H1 (cell line): Measurements from ENCODE around the gene DNAJB8. TPM values are rescaled to one million over a fixed set of nuclear protein-coding genes. Genes with fewer than 3 reads are reported as not detected.

Source experiments
- CTCF ChIA-PET: fragments of 300-600 bp; sonication (Branson Sonifier 250); formaldehyde crosslinking; loops from one replicate; lab custom pipeline; 2021; ENCODE audit not compliant: partially characterized antibody; lab: Charles Lee
- POLR2A ChIA-PET: fragments of 300-600 bp; sonication (Branson Sonifier 250); formaldehyde crosslinking; loops from one replicate; lab custom pipeline; 2021; ENCODE audit warnings: inconsistent platforms; ENCODE audit not compliant: partially characterized antibody; lab: Charles Lee
- DNase-seq, 2 experiments: peaks; one replicate each; pipeline versions ENCODE4 v3.0.0 to v3.0.0-alpha.2; 2010 to 2022; ENCODE audit warnings: low spot score in 2 of 2, low read depth in 1 of 2, mixed read lengths in 1 of 2
- FAIRE-seq: peaks from 2 replicates; lab custom pipeline; 2011; peaks lifted over from hg19 to GRCh38; lab: Jason Lieb, UNC
- H2AFZ ChIP-seq: 2 replicates; pipeline ENCODE4 v1.8.1; 2012; ENCODE audit warnings: low read length, inconsistent platforms
- H2AK5ac ChIP-seq: 2 replicates; pipeline ENCODE4 v1.6.1; 2013; ENCODE audit warnings: low read depth, low read length
- H2BK120ac ChIP-seq: replicated peaks from 2 replicates; pipeline ENCODE3; 2013; ENCODE audit warnings: low read depth, low read length, inconsistent platforms
- H2BK12ac ChIP-seq: 2 replicates; pipeline ENCODE4 v1.6.1; 2013; ENCODE audit warnings: low read depth, low read length
- H2BK15ac ChIP-seq: 2 replicates; pipeline ENCODE4 v1.6.1; 2013; ENCODE audit warnings: low read length
- H2BK20ac ChIP-seq: 2 replicates; pipeline ENCODE4 v1.6.1; 2013; ENCODE audit warnings: low read length
- H2BK5ac ChIP-seq: 2 replicates; pipeline ENCODE4 v1.6.1; 2013; ENCODE audit warnings: low read depth, low read length
- H3K14ac ChIP-seq: 2 replicates; pipeline ENCODE4 v1.6.1; 2013; ENCODE audit warnings: inconsistent platforms; ENCODE audit not compliant: insufficient read length
- H3K18ac ChIP-seq: 2 replicates; pipeline ENCODE4 v1.6.1; 2013; ENCODE audit warnings: low read length; ENCODE audit errors: extremely low read depth
- H3K23ac ChIP-seq: 2 replicates; pipeline ENCODE4 v1.6.1; 2013; ENCODE audit warnings: inconsistent platforms; ENCODE audit not compliant: insufficient read length
- H3K23me2 ChIP-seq: 2 replicates; pipeline ENCODE4 v1.6.1; 2013; ENCODE audit warnings: low read depth, low read length
- H3K27ac ChIP-seq: 2 replicates; pipeline ENCODE4 v1.6.1; 2011; ENCODE audit warnings: low read depth, low read length, inconsistent platforms
- H3K27me3 ChIP-seq, 4 experiments: replicated peaks in 1 of 4; 1 replicate in 1 of 4; 2 replicates in 3 of 4; pipeline versions ENCODE4 v1.6.1 to v1.8.1; 2011 to 2013; ENCODE audit warnings: low read length in 3 of 4, mild to moderate bottlenecking in 3 of 4, inconsistent platforms in 2 of 4, mixed read lengths in 2 of 4, moderate library complexity in 1 of 4; ENCODE audit not compliant: control insufficient read depth in 3 of 4, insufficient read depth in 3 of 4; ENCODE audit errors: extremely low read depth in 1 of 4
- H3K36me3 ChIP-seq, 4 experiments: 2 replicates each; pipeline versions ENCODE4 v1.6.1 to v1.8.1; 2011 to 2013; ENCODE audit warnings: mild to moderate bottlenecking in 4 of 4, low read length in 3 of 4, moderate library complexity in 2 of 4, control low read depth in 1 of 4, inconsistent platforms in 1 of 4; ENCODE audit not compliant: insufficient read depth in 4 of 4, control insufficient read depth in 2 of 4
- H3K4ac ChIP-seq: replicated peaks from 2 replicates; pipeline ENCODE3; 2013; ENCODE audit warnings: low read length, low read depth, mixed read lengths, inconsistent platforms; ENCODE audit not compliant: insufficient read length
- H3K4me1 ChIP-seq, 4 experiments: replicated peaks in 1 of 4; 1 replicate in 1 of 4; 2 replicates in 3 of 4; pipeline versions ENCODE4 v1.6.1 to v1.8.1; 2011 to 2013; ENCODE audit warnings: low read length in 3 of 4, inconsistent platforms in 2 of 4, mixed read lengths in 1 of 4; ENCODE audit not compliant: insufficient read depth in 4 of 4, control insufficient read depth in 3 of 4
- H3K4me2 ChIP-seq, 2 experiments: 2 replicates each; pipeline versions ENCODE4 v1.6.1 to v1.8.1; 2011 to 2013; ENCODE audit warnings: low read depth in 2 of 2, low read length in 2 of 2, control low read depth in 1 of 2, inconsistent platforms in 1 of 2, mild to moderate bottlenecking in 1 of 2; ENCODE audit not compliant: insufficient read depth in 1 of 2
- H3K4me3 ChIP-seq, 4 experiments: fragments of 200-600, 300-600 bp in 1 of 4; sonication (generic), shearing (Covaris generic), sonication (Bioruptor Twin) in 1 of 4; 2 replicates each; pipeline versions ENCODE4 v1.5.1 to v1.8.1; 2011 to 2016; ENCODE audit warnings: low read length in 4 of 4, low read depth in 3 of 4, control low read depth in 2 of 4, inconsistent platforms in 2 of 4, mild to moderate bottlenecking in 2 of 4, mixed read lengths in 1 of 4, moderate library complexity in 1 of 4; ENCODE audit not compliant: insufficient read depth in 2 of 4; ENCODE audit errors: extremely low read depth in 1 of 4
- H3K56ac ChIP-seq: replicated peaks from 2 replicates; pipeline ENCODE3; 2013; ENCODE audit warnings: low read depth, mild to moderate bottlenecking, mixed read lengths, low read length, inconsistent platforms; ENCODE audit not compliant: insufficient read length
- H3K79me1 ChIP-seq: 2 replicates; pipeline ENCODE4 v1.6.1; 2013; ENCODE audit warnings: low read depth, low read length, control low read depth
- H3K79me2 ChIP-seq, 2 experiments: 2 replicates each; pipeline versions ENCODE4 v1.6.1 to v1.8.1; 2012 to 2013; ENCODE audit warnings: low read length in 2 of 2, mild to moderate bottlenecking in 2 of 2, inconsistent platforms in 1 of 2; ENCODE audit not compliant: insufficient read depth in 2 of 2, control insufficient read depth in 1 of 2
- H3K9ac ChIP-seq, 4 experiments: replicated peaks in 1 of 4; 1 replicate in 1 of 4; 2 replicates in 3 of 4; pipeline versions ENCODE4 v1.6.1 to v1.8.1; 2011 to 2013; ENCODE audit warnings: low read depth in 3 of 4, low read length in 3 of 4, control low read depth in 2 of 4, mild to moderate bottlenecking in 2 of 4, moderate library complexity in 2 of 4, inconsistent platforms in 1 of 4; ENCODE audit errors: extremely low read depth in 1 of 4
- H3K9me3 ChIP-seq, 2 experiments: 2 replicates each; pipeline versions ENCODE4 v1.6.1 to v1.8.1; 2012 to 2013; ENCODE audit warnings: mild to moderate bottlenecking in 2 of 2, moderate library complexity in 2 of 2, control low read depth in 1 of 2, inconsistent platforms in 1 of 2, low read depth in 1 of 2, low read length in 1 of 2, mixed read lengths in 1 of 2; ENCODE audit not compliant: insufficient read depth in 2 of 2
- H4K20me1 ChIP-seq, 2 experiments: replicated peaks in 1 of 2; 2 replicates each; pipeline versions ENCODE3 to v1.8.1; 2011 to 2013; ENCODE audit warnings: inconsistent platforms in 2 of 2, low read length in 2 of 2, mild to moderate bottlenecking in 1 of 2; ENCODE audit not compliant: insufficient read depth in 2 of 2, control insufficient read depth in 1 of 2
- H4K5ac ChIP-seq: 2 replicates; pipeline ENCODE4 v1.6.1; 2013; ENCODE audit warnings: low read length, low read depth, mixed read lengths, inconsistent platforms; ENCODE audit not compliant: insufficient read length
- H4K8ac ChIP-seq: 2 replicates; pipeline ENCODE4 v1.8.0; 2013; ENCODE audit warnings: mild to moderate bottlenecking, moderate library complexity, low read length, inconsistent platforms; ENCODE audit not compliant: insufficient read depth; ENCODE audit errors: extremely low read depth
- H4K91ac ChIP-seq: replicated peaks from 2 replicates; pipeline ENCODE3; 2013; ENCODE audit warnings: low read length, mixed read lengths, inconsistent platforms; ENCODE audit not compliant: insufficient read length
- BRCA1 ChIP-seq: IDR thresholded peaks from 2 replicates; pipeline ENCODE4 v1.6.1; 2012; ENCODE audit warnings: low read depth, low read length, improper control_type of control experiment
- CBX5 ChIP-seq: fragments of 300-800, 300-1000 bp; sonication (generic); IDR thresholded peaks from 2 replicates; pipeline ENCODE4 v1.7.1; 2016; ENCODE audit warnings: antibody characterized with exemption, low read length, low read depth
- NRF1 ChIP-seq: IDR thresholded peaks from 2 replicates; pipeline ENCODE4 v1.6.1; 2011; ENCODE audit warnings: mild to moderate bottlenecking, low read depth, low read length, improper control_type of control experiment
- PHF8 ChIP-seq: fragments of 200-600 bp; sonication (generic); conservative IDR thresholded peaks from 2 replicates; pipeline ENCODE4 v1.7.1; 2012; ENCODE audit warnings: low read depth, mild to moderate bottlenecking, inconsistent platforms, low read length, moderate library complexity
- WGBS, 2 experiments: shearing (Covaris generic) in 1 of 2; methylation state at CpG; one replicate each; pipeline versions ENCODE4 v1.1.6 to v1.1.7; 2013 to 2015; ENCODE audit warnings: low lambda C conversion rate in 2 of 2, mixed read lengths in 2 of 2, inconsistent platforms in 1 of 2, low coverage in 1 of 2, missing lambda C conversion rate in 1 of 2; ENCODE audit not compliant: insufficient replicate concordance in 2 of 2, insufficient coverage in 1 of 2, insufficient read length in 1 of 2; ENCODE audit errors: extremely low coverage in 1 of 2, missing lambda C conversion rate in 1 of 2; 5-methylcytosine and 5-hydroxymethylcytosine counted together
- polyA plus RNA-seq, 7 experiments: library from polyadenylated mRNA; depleted of rRNA in 3 of 7; stranded (reverse) in 5 of 7; unstranded in 2 of 7; fragments of >200 nt in 5 of 7; fragments of 200-250 nt in 2 of 7; gene quantifications; 1 replicate in 5 of 7; 2 replicates in 1 of 7; 4 replicates in 1 of 7; pipeline versions ENCODE4 v1.2.1 to v1.2.3, GENCODE V29; 2011 to 2013; ENCODE audit warnings: missing spikeins in 2 of 7, mixed read lengths in 2 of 7
- total RNA-seq: library from RNA; stranded (reverse); fragmentation: NEBNext Ultra II Directional; extraction: Animal tissue kit (Norgen Biotek cat#: 25700); gene quantifications from 2 replicates; pipeline ENCODE4 v1.2.1, GENCODE V29; 2021

The DNAJB8 gene
- total and polyA plus RNA-seq, 2 of the 8 experiments (the other 6 are each of a cell fraction or from before 2014, with no cell fraction given): not detected

- Histone ChIP-seq H2BK120ac (no peak overlapping the region), H2BK20ac (no peak overlapping the region), H3K27ac (no peak overlapping the region), H3K56ac (no peak overlapping the region), H3K27me3 (peaks cover 0 to 9% (median 8%) of the 10 kb centered on the region in 4 experiments; a peak in 3 of 7 replicates), H2BK15ac (0 out of 2 replicates have a peak overlapping the region, but pooled peaks have one; percentile 29), H2AFZ (no peak overlapping the region), H4K91ac (no peak overlapping the region), H2AK5ac (no peak overlapping the region), H3K18ac (no peak overlapping the region), H3K79me2 (no peaks in the 10 kb centered on the region), H3K23ac (no peak overlapping the region), H4K20me1 (peaks cover 0 to 4% of the 10 kb centered on the region in 2 experiments), H2BK5ac (no peak overlapping the region), H3K79me1 (no peaks in the 10 kb centered on the region), H2BK12ac (no peak overlapping the region), H4K8ac (peak overlapping the region; percentile 37; the same call in 1 of the 2 replicates), H3K9me3 (no peaks in the 10 kb centered on the region), H3K4ac (no peak overlapping the region), H3K23me2 (no peaks in the 10 kb centered on the region; the same call in 1 of the 2 replicates), H3K4me1 (peaks cover 0 to 2% (median 0%) of the 10 kb centered on the region in 4 experiments; a peak in 2 of 7 replicates), H3K9ac (no peak overlapping the region), H4K5ac (no peak overlapping the region), H3K36me3 (no peaks in the 10 kb centered on the region), H3K4me2 (no peak overlapping the region), H3K4me3 (no peak overlapping the region), H3K14ac (no peak overlapping the region)
- ChIA-PET POLR2A (interaction anchor here (1.2 to 1.7 kb wide), 2 partner anchors 18 to 30 kb away, joined by 4 to 6 read pairs; no protein-coding TSS in a partner anchor), CTCF (interaction anchor here (0.9 to 12.7 kb wide), 17 partner anchors 10 to 145 kb away, joined by 3 to 135 read pairs (median 6); no protein-coding TSS in a partner anchor)
- DNase-seq (no peak), FAIRE-seq (no peak)
- 87% methylated on average over 20 of the region's 20 CpGs; no CpG with 5 or more reads in 1 of the 2 experiments for WGBS, 2 experiments
- TF ChIP-seq CBX5 (no peak), NRF1 (no peak), PHF8 (no peak), BRCA1 (no peak)
Measured at GRCh38 chr3:128462931-128463330, 3.8 kb downstream of the DNAJB8 start.
